GM19328 (cell line): ENCODE measurements around the gene PXDN.
"Not testable (repeated sequence)": the region's sequence is repeated elsewhere in the genome, so short reads cannot be mapped to it uniquely, and the experiment has no call there.

Experiments
- ATAC-seq: cut with Tn5 transposase; IDR thresholded peaks from one replicate; pipeline ENCODE4 v1.9.1; 2021; ENCODE audit warnings: mild to moderate bottlenecking, moderate library complexity; ENCODE audit not compliant: unreplicated experiment

PXDN gene

DNA sequence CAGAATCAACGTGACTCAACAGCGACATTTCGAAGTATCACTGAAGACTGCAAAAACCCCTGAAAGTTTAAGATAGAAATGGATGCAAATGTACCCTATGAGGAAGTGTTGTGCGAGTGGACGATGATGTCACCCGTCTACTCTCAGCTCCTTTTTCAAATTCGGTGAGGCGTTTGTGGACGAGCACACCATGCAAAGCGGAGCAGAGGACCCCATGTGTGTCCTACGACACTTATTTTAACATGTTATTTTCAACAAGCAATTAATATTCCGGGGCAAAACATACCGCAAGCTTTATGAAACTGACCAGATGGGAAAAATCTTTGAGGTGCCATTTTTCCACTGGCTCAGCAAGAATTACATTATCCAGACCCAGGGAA lies 2.0 kb downstream of the PXDN start:
- no peak for ATAC-seq

DNA sequence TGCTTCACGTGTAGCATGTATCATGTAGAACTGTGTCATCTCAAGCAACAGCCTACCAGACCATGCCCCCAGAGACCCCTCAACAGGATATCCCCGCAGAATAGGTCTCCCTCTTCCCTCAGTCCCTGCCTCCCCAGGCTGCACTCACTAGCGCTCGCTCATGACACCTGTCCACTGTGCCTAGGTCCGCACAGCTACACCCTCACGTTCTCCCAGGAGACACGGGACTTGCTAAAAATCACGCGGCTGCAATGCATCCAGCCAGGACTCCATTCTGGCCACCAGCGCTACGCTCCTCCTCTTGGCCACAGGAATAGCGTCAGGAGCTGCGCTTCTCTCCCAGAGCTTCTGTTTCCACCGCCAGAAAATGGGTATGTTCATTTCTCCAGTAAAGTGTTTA lies 2.5 kb downstream of the PXDN start:
- no peak for ATAC-seq

DNA sequence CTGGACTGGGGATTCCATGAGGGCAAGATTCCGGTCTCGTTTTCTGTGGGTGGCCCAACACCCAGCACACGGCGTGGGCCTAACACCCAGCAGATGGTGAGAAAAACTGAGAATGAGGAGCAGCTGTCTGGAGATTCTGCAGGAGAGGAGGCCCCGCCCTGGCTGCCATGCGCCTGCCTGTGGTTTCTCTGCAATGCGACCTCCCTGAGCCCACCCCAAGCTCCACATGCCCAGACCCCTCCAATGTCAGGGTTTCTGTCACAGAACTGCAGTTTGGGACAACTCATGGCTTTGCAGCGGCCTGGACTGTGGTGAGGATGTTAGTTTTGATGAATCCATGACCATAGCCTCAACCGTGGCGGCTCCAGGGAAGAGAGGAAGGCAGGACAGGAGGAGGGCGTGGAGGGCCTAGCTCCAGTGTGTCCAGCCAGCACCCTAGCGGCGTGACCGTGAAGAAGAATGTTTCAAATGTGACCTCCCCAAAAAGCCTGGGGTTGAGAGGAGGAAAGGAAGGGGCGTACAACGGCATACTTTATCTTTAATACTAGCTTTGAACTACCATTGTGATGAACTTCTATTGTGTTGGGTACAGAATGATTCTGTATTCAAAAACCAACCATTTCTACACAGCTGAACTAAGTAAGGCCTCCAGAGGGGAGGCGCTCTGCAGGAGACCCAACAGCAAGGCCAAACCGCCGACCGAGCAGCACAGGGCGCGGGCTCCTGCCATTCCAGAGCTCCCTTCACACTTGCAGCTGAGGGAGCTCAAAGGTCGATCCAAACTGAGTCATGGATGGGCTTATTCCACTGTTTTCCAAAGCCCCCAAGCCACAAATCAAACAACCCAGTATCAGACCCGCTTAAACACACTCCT lies 3.4 kb downstream of the PXDN start:
- ATAC-seq: no peak

DNA sequence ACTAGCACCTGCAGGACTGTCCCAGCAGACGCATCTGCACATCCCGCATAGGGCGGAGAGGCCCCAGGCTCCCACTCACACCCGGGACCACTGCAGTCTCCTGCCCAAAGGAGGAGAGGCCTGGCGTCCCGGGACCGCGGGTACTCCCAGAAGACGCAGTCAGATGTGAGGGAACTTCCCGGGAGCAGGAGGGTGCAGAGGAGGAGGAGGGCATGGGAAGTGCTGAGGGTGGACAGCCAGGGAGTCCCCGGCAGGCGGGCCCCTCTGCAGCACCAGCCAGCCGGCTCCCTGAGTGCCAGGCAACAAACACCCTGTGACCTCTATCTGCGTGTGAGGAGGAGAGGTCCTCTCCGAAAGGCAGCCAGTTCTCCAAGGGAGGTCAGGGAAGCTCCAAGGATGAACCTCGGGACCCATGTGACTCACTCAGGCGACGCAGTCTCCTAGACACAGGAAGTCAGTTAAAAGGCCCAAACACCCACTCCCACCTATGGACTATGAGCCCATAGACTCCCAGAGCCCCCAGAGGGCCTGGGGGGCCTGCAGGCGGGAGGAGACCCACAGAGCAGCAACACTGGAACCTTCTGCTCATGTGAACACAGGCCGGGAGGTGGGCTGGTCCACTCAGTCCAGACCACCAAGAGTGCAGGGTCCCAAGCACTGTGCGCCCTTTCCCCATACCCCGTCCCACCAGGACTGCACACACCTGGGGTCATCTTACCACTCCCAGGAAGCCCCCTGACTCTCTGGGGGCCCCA lies 4.2 kb downstream of the PXDN start:
- ATAC-seq: no peak

GRCh38 chr2:1739322-1739957 lies 4.9 kb downstream of the PXDN start:
- ATAC-seq: no peak

DNA sequence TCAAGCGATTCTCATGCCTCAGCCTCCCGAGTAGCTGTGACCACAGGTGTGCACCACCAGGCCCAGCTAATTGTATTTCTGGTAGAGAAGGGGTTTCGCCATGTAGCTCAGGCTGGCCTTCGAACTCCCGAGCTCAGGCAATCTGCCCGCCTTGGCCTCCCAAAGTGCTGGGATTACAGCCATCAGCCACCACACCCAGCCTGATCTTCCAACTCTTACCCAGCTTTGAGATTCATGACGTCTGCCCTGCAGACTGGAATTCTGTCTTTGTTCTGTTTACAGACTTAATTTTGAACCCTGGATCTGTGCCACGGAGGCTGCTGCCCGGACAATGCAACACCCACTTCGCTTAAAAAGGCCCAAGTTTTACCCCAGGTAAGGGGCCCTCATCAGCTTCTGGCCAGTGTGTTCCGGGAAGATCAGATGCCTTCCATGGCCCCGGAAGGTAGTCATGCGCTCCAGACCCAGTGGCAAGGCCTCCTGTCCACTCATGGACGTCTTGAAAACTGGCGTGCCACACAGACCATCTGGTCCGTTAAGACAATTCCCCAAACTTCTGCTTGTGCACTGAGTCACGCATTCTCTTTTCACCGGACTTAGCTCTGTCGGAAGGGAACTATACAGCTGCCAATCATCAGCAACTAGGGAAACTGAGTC lies 5.5 kb downstream of the PXDN start:
- ATAC-seq: no peak

DNA sequence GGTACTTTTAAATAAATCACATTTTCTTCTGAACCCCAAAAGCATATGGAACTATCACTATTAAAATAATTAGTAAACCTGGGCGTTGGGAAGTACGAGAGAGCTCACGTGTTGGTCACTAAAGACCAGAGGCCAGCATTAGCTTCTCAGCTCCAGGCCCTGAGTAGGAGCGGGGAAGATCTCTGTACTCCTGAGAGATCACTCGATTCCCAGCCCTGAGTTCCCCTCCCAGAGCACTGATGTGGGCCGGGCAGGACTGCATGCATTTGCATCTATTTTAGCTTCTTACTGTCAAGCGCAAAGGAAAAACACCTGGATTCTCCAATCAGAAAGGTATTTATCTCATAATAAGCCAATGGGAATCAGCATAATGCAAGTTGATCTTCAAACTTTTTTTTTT lies 6.2 kb downstream of the PXDN start:
- no peak for ATAC-seq

DNA sequence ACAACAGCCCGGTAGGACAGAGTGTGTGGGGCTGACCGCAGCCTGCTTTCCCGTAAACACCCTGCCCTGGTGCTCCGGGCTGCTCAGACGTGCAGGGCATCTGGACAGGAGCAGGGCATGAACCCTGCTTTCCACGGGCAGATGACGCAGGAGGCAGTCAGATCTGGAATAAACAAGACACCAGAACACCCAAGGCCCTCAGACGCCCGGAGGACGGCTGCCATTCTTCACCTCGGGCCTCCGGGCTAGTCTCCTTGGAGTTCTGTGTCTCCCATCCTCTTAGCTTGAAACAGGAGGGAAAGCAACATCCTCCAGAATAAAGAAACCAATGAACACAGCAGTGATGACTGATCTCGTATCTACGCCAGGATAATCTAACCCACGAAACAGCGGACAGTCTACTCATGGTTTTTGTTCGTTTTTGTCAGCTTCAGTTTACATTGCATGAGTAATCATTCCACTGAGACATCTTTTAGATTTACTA lies 7.3 kb downstream of the PXDN start:
- ATAC-seq: no peak

DNA sequence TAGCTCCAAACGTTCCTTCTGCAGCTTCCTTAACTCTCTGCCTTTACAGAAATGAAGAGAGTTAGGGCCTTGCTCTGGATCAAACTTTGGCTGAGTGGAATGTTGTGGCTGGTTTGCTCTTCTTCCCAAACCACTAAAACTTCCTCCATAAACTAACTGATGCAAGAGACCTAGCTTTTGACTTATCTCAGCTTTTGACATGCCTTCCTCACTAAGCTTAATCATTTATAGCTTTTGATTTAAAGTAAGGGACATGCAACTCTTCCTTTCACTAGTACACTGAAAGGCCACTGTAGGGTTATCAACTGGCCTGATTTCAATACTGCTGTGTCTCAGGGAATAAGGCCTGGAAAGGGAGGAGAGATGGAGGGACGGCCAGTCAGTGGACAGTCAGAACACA lies 8.3 kb downstream of the PXDN start:
- no peak for ATAC-seq

DNA sequence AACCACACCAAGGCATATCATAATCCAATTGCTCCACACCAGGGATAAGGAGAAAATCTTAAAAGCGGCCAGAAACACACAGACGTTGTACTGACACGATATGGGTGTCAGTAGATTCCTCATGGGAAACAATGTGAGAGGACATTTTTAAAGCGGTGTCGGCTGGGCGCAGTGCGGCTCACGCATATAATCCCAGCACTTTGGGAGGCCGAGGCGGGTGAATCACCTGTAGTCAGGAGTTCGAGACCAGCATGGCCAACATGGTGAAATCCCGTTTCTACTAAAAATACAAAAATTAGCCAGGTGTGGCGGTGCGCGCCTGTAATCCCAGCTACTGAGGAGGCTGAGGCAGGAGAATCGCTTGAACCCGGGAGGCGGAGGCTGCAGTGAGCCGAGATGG lies 11.0 kb downstream of the PXDN start:
- ATAC-seq: not testable (repeated sequence)

DNA sequence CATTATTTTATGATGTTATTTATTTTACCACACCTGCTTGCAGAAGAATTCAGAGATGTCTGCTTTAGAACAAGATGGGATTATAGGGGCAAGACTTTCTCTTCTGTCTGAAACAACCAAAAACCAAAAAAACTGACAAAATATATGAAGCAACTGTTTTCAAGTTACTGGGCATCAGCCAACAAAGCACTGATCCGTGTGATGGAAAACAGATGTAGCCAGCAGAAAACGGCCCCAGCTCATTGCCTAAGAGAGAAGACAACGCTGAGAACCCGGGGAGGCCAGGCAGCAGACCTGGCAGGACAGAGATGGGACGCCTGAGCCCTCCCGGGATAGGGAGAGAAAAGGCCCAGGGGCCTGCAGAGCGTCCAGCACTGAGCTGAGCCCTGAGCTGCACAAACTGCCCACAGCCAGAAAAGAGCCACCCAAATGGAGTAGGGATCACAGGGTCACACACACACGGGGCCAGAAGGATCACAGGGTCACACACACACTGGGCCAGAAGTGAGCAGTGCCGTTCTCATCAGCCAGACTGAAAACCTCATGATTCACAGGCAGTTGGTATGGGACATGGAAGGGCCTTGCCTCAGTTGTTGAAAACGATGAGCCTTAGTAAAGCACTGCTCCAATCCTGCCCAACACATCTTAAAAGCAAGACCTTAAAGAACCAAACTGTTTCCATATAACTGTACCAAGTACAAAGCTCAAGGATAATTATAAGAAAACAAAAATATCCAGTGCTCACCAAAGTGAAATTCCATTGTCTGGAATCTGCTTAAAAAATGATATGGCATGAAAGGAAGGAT lies 12.1 kb downstream of the PXDN start:
- no peak for ATAC-seq

- no peak for ATAC-seq
These were observed 12.8 kb downstream of the PXDN start for GRCh38 chr2:1731447-1731962.

- ATAC-seq: no peak
These were observed 14.0 kb downstream of the PXDN start for GRCh38 chr2:1730015-1730927.

DNA sequence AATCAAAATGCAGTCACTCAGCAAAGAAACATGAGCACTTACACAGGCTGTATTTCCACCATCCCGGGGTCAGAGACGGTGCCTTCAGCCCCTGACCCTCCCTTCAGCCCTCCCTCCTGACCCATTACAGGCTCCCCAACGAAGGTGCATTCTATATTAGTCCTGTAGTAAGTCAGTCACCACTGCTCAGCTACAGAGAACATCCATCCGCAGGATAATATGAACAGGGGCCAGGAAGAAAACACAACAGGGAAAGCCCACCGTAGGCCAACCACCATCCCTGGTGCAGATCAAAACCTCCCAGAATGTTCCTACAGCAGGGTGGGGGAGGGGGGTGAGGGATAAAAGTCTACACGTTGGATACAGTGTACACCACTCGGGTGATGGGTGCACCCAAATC lies 15.1 kb downstream of the PXDN start:
- no peak for ATAC-seq

DNA sequence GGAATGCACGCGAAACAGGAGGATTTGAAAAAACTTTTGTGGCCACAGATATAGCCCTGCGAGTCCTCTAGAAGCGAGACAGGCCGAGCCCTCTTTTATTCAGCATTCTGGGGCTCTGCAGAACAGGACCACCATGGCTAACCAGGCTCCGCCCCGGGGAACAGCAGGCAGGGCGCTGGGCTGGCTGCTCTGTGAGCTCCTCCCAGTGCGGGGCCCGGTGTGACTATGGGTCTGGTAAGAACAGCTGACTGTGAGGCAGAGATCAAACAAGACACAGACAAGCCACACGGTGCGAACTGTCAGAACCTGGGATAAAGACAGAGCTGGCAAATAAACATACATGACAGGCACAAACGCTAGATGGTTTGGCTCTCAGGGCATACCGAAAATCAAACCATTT lies 15.5 kb downstream of the PXDN start:
- ATAC-seq: no peak

- no peak for ATAC-seq
These were observed 16.4 kb downstream of the PXDN start for GRCh38 chr2:1727796-1728474.

GRCh38 chr2:1727101-1727771 lies 17.1 kb downstream of the PXDN start:
- ATAC-seq: no peak

DNA sequence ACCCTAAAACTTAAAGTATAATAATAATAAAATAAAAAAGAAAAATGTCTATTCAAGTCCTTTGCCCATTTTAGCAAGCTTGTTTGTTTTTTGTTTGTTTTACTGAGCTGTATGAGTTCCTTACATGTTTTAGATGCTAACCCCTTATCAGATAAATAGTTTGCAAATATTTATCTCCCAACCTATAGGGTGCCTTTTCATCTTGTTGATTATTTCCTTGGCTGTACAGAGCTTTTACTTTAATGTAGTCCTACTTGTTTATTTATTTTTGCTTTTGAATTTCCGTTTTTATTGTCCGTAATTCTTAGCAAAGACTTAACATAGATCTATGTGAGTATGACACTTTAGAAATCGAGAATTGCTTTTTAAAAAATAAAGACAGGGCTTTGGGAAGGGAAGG lies 17.8 kb downstream of the PXDN start:
- ATAC-seq: no peak
